CD14-positive monocyte (primary cell): Measurements from ENCODE around the gene CD96. TPM values are rescaled to one million over a fixed set of nuclear protein-coding genes. Genes with fewer than 3 reads are reported as not detected.

Experiments used
- DNase-seq, 3 donors: peaks; one replicate each; pipeline ENCODE4 v3.0.0-alpha.2; 2011 to 2022
- H2AFZ ChIP-seq: 2 replicates; pipeline ENCODE4 v1.6.0; 2012; ENCODE audit warnings: mild to moderate bottlenecking, low read depth, low read length, inconsistent platforms; ENCODE audit not compliant: insufficient read depth, poor library complexity, severe bottlenecking
- H3K27ac ChIP-seq, 2 donors: 1 replicate in 1 of 2; 2 replicates in 1 of 2; pipeline ENCODE4 v1.5.1; 2012 to 2013; ENCODE audit warnings: low read length in 2 of 2, control low read depth in 1 of 2, inconsistent platforms in 1 of 2, low read depth in 1 of 2, mild to moderate bottlenecking in 1 of 2
- H3K27me3 ChIP-seq, 2 donors: one replicate each; pipeline versions ENCODE4 v1.6.0 to v1.6.1; 2011 to 2013; ENCODE audit warnings: low read length in 2 of 2; ENCODE audit not compliant: control insufficient read depth in 2 of 2, insufficient read depth in 2 of 2
- H3K36me3 ChIP-seq, 2 donors: replicated peaks in 1 of 2; 1 replicate in 1 of 2; 2 replicates in 1 of 2; pipeline versions ENCODE4 v1.5.1 to v1.6.1; 2012 to 2013; ENCODE audit warnings: low read length in 2 of 2, control low read depth in 1 of 2, inconsistent platforms in 1 of 2, mild to moderate bottlenecking in 1 of 2; ENCODE audit not compliant: insufficient read depth in 2 of 2, control insufficient read depth in 1 of 2
- H3K4me1 ChIP-seq, 2 donors: 1 replicate in 1 of 2; 2 replicates in 1 of 2; pipeline versions ENCODE4 v1.5.1 to v1.6.1; 2012 to 2013; ENCODE audit warnings: low read length in 2 of 2, control low read depth in 1 of 2, inconsistent platforms in 1 of 2, mild to moderate bottlenecking in 1 of 2, moderate library complexity in 1 of 2; ENCODE audit not compliant: insufficient read depth in 2 of 2, control insufficient read depth in 1 of 2
- H3K4me2 ChIP-seq: replicated peaks from 2 replicates; pipeline ENCODE3; 2012; ENCODE audit warnings: low read length, moderate library complexity, mild to moderate bottlenecking; ENCODE audit not compliant: poor library complexity, severe bottlenecking; ENCODE audit errors: extremely low read depth
- H3K4me3 ChIP-seq, 3 experiments: fragments of 200-600 bp in 1 of 3; sonication (generic) in 1 of 3; replicated peaks in 1 of 3; 1 replicate in 2 of 3; 2 replicates in 1 of 3; pipeline ENCODE4 v1.5.1; 2011 to 2013; ENCODE audit warnings: low read length in 3 of 3, mild to moderate bottlenecking in 3 of 3, control low read depth in 2 of 3, low read depth in 2 of 3, inconsistent platforms in 1 of 3, moderate library complexity in 1 of 3
- H3K79me2 ChIP-seq: 2 replicates; pipeline ENCODE4 v1.6.0; 2012; ENCODE audit warnings: mild to moderate bottlenecking, control low read depth, inconsistent platforms, low read length, moderate library complexity; ENCODE audit not compliant: insufficient read depth
- H3K9ac ChIP-seq: 2 replicates; pipeline ENCODE4 v1.6.0; 2017; ENCODE audit warnings: low read length, mild to moderate bottlenecking; ENCODE audit not compliant: insufficient read depth, poor library complexity, severe bottlenecking
- H3K9me3 ChIP-seq, 2 donors: replicated peaks in 1 of 2; 1 replicate in 1 of 2; 2 replicates in 1 of 2; pipeline versions ENCODE4 v1.5.1 to v1.6.1; 2012 to 2013; ENCODE audit warnings: low read length in 2 of 2, control low read depth in 1 of 2; ENCODE audit not compliant: control insufficient read depth in 1 of 2, insufficient read depth in 1 of 2
- H4K20me1 ChIP-seq: 2 replicates; pipeline ENCODE4 v1.6.0; 2012; ENCODE audit warnings: mild to moderate bottlenecking, low read length, control low read depth, moderate library complexity; ENCODE audit not compliant: insufficient read depth
- H3K27ac Mint-ChIP-seq, 7 donors: one replicate each; pipeline ENCODE4 v1.8.0; 2020; ENCODE audit warnings: mild to moderate bottlenecking in 7 of 7, mixed read lengths in 7 of 7, moderate library complexity in 6 of 7, inconsistent platforms in 2 of 7
- H3K27me3 Mint-ChIP-seq, 3 donors: one replicate each; pipeline ENCODE4 v1.8.0; 2021 to 2022; ENCODE audit warnings: low read depth in 3 of 3, mild to moderate bottlenecking in 3 of 3, mixed read lengths in 3 of 3, moderate library complexity in 3 of 3, inconsistent platforms in 1 of 3
- H3K36me3 Mint-ChIP-seq, 2 donors: one replicate each; pipeline ENCODE4 v1.8.0; 2020; ENCODE audit warnings: mixed read lengths in 2 of 2, inconsistent platforms in 1 of 2, mild to moderate bottlenecking in 1 of 2
- H3K4me1 Mint-ChIP-seq: one replicate; pipeline ENCODE4 v1.8.0; 2020; ENCODE audit warnings: mild to moderate bottlenecking, mixed read lengths
- H3K4me3 Mint-ChIP-seq, 2 donors: one replicate each; pipeline ENCODE4 v1.8.0; 2020; ENCODE audit warnings: mild to moderate bottlenecking in 2 of 2, mixed read lengths in 2 of 2, moderate library complexity in 1 of 2
- H3K9me3 Mint-ChIP-seq, 7 donors: one replicate each; pipeline ENCODE4 v1.8.0; 2020 to 2022; ENCODE audit warnings: mixed read lengths in 7 of 7, mild to moderate bottlenecking in 6 of 7, moderate library complexity in 6 of 7, inconsistent platforms in 2 of 7
- CTCF ChIP-seq: fragments of 200-600 bp; IDR thresholded peaks from one replicate; pipeline ENCODE4 v1.8.0; 2022; ENCODE audit warnings: antibody characterized with exemption, mild to moderate bottlenecking
- WGBS: methylation state at CpG from one replicate; pipeline ENCODE4 v1.1.5; 2013; ENCODE audit warnings: missing lambda C conversion rate; ENCODE audit not compliant: insufficient coverage; 5-methylcytosine and 5-hydroxymethylcytosine counted together
- intact Hi-C, 2 donors: fragments of 100-400 bp; cut with micrococcal nuclease; formaldehyde crosslinking; loops; one replicate each; pipeline versions ENCODE4 v1.15.0 to v1.15.1; 2023
- polyA plus RNA-seq, 3 donors: library from polyadenylated mRNA; depleted of rRNA in 1 of 3; unstranded in 2 of 3; stranded (reverse) in 1 of 3; fragments of 300-500 nt in 2 of 3; fragments of >200 nt in 1 of 3; fragmentation: Illumina TruSeq in 2 of 3; gene quantifications; 1 replicate in 2 of 3; 2 replicates in 1 of 3; pipeline ENCODE4 v1.2.3, GENCODE V29; 2012 to 2021

The CD96 gene
- polyA plus RNA-seq, 3 donors: 0.05 to 0.97 (median 0.33) TPM

- intact Hi-C loops: no loop called here
- H3K27ac Mint-ChIP-seq: no peak overlapping the region
- H3K4me2 ChIP-seq: no peak overlapping the region
- peaks cover 0 to 2% (median 0%) of the 10 kb centered on the region in 7 donors for H3K9me3 Mint-ChIP-seq
- H3K4me1 Mint-ChIP-seq: peaks cover 32% of the 10 kb centered on the region
- no peak overlapping the region for H3K27ac ChIP-seq
- H3K79me2 ChIP-seq: no peaks in the 10 kb centered on the region
- H3K36me3 ChIP-seq: no peaks in the 10 kb centered on the region
- TF ChIP-seq CTCF: no peak
- no peak for DNase-seq
- no peak overlapping the region for H3K4me3 ChIP-seq
- H3K4me3 Mint-ChIP-seq: peak overlapping the region in 1 of 2 donors; percentile 98
- H3K27me3 ChIP-seq: peaks cover 13 to 22% of the 10 kb centered on the region in 2 donors
- no peaks in the 10 kb centered on the region for H4K20me1 ChIP-seq
- peaks cover 27 to 32% of the 10 kb centered on the region in 2 donors for H3K4me1 ChIP-seq
- no peak overlapping the region for H3K9ac ChIP-seq
- peaks cover 4 to 5% of the 10 kb centered on the region in 2 donors for H3K36me3 Mint-ChIP-seq
- H3K27me3 Mint-ChIP-seq: peaks cover 24 to 33% (median 31%) of the 10 kb centered on the region in 3 donors
- no peak overlapping the region for H2AFZ ChIP-seq
- no peaks in the 10 kb centered on the region for H3K9me3 ChIP-seq
- WGBS: no CpG with 5 or more reads among the region's 1 CpG
These were observed 133.8 kb downstream of the CD96 start for GRCh38 chr3:111675846-111676210.

- Mint-ChIP-seq H3K36me3 (peaks cover 4 to 5% of the 10 kb centered on the region in 2 donors), H3K4me1 (peaks cover 32% of the 10 kb centered on the region), H3K27me3 (peaks cover 24 to 33% (median 31%) of the 10 kb centered on the region in 3 donors), H3K4me3 (peak overlapping the region in 1 of 2 donors; percentile 98), H3K9me3 (peaks cover 0 to 2% (median 0%) of the 10 kb centered on the region in 7 donors), H3K27ac (no peak overlapping the region)
- peaks cover 13 to 22% of the 10 kb centered on the region in 2 donors for H3K27me3 ChIP-seq
- H3K4me2 ChIP-seq: no peak overlapping the region
- no peak overlapping the region for H3K9ac ChIP-seq
- TF ChIP-seq CTCF: no peak
- H4K20me1 ChIP-seq: no peaks in the 10 kb centered on the region
- peaks cover 27 to 32% of the 10 kb centered on the region in 2 donors for H3K4me1 ChIP-seq
- no peaks in the 10 kb centered on the region for H3K79me2 ChIP-seq
- DNase-seq: peak in 2 of 3 donors; percentile 17 to 18
- no peaks in the 10 kb centered on the region for H3K36me3 ChIP-seq
- H3K27ac ChIP-seq: no peak overlapping the region
- intact Hi-C loops: no loop called here
- no peak overlapping the region for H3K4me3 ChIP-seq
- H3K9me3 ChIP-seq: no peaks in the 10 kb centered on the region
- H2AFZ ChIP-seq: no peak overlapping the region
- WGBS: 80% methylated on average over 2 of the region's 8 CpGs
These were observed 134.4 kb downstream of the CD96 start for GRCh38 chr3:111676211-111677006.
